Vagina (tissue), 2 donors: ENCODE data around the gene TUBGCP2. TPM values are rescaled to one million over a fixed set of nuclear protein-coding genes. Genes with fewer than 3 reads are reported as not detected.
"Not testable (repeated sequence)": the region's sequence is repeated elsewhere in the genome, so short reads cannot be mapped to it uniquely, and the experiment has no call there.

ENCODE experiments used
- DNase-seq, 2 donors: peaks; one replicate each; pipeline ENCODE4 v3.0.0-alpha.2; 2017; ENCODE audit errors: extremely low spot score in 2 of 2
- H3K27ac ChIP-seq: fragments of 200-600 bp; sonication (generic); one replicate; pipeline ENCODE4 v1.5.1; 2019
- H3K27me3 ChIP-seq: fragments of 200-600 bp; sonication (generic); one replicate; pipeline ENCODE4 v1.5.1; 2019
- H3K36me3 ChIP-seq, 2 donors: fragments of 200-600 bp; sonication (generic); one replicate each; pipeline ENCODE4 v1.5.1; 2017 to 2019
- H3K4me1 ChIP-seq: fragments of 200-600 bp; sonication (generic); one replicate; pipeline ENCODE4 v1.5.1; 2019
- H3K4me3 ChIP-seq, 2 donors: fragments of 200-600 bp; sonication (generic); 1 replicate in 1 of 2; 2 replicates in 1 of 2; pipeline ENCODE4 v1.5.1; 2016 to 2019
- H3K9me3 ChIP-seq: fragments of 200-600 bp; sonication (generic); one replicate; pipeline ENCODE4 v1.5.1; 2019
- CTCF ChIP-seq, 3 experiments: fragments of 450-650 bp in 2 of 3; fragments of 200-600 bp in 1 of 3; sonication (generic) in 1 of 3; IDR thresholded peaks; one replicate each; pipeline ENCODE4 v1.5.1; 2017 to 2019; ENCODE audit warnings: antibody characterized with exemption in 3 of 3, mild to moderate bottlenecking in 2 of 3, moderate library complexity in 2 of 3
- POLR2A ChIP-seq, 2 donors: fragments of 450-650 bp; IDR thresholded peaks; one replicate each; pipeline ENCODE4 v1.6.1; 2017; ENCODE audit warnings: antibody characterized with exemption in 2 of 2, mild to moderate bottlenecking in 2 of 2, moderate library complexity in 2 of 2
- POLR2AphosphoS5 ChIP-seq, 2 donors: sonication (generic); formaldehyde crosslinking; IDR thresholded peaks; one replicate each; pipeline ENCODE4 v1.9.0; 2017; ENCODE audit warnings: antibody characterized with exemption in 2 of 2, mild to moderate bottlenecking in 2 of 2, low read depth in 1 of 2; ENCODE audit not compliant: insufficient read depth in 1 of 2
- intact Hi-C: fragments of 100-400 bp; cut with DNase I; formaldehyde crosslinking; loops from one replicate; pipeline ENCODE4 v1.15.1; 2023
- total RNA-seq: library from RNA; depleted of rRNA; stranded (reverse); fragments of >200 nt; gene quantifications from one replicate; pipeline ENCODE4 v1.2.3, GENCODE V29; 2016

Gene TUBGCP2
- total RNA-seq, 1 donor from 2014 or later, result 41.7 TPM

- intact Hi-C loops, result no loop called here
- DNase-seq, result no peak
These were observed 40.8 kb downstream of the TUBGCP2 start for GRCh38 chr10:133267829-133268228.

GRCh38 chr10:133267293-133267692, 41.4 kb downstream of the TUBGCP2 start:
- Histone ChIP-seq H3K4me1 (peaks cover 8% of the 10 kb centered on the region), H3K4me3 (no peak overlapping the region), H3K9me3 (no peaks in the 10 kb centered on the region), H3K27ac (no peak overlapping the region), H3K36me3 (no peaks in the 10 kb centered on the region), H3K27me3 (no peaks in the 10 kb centered on the region)
- TF ChIP-seq CTCF (IDR thresholded peaks at IDR 0.05) (no peak), POLR2AphosphoS5 (IDR thresholded peaks at IDR 0.05; ENCODE audit: insufficient read depth in 1 of 2, low read depth in 1 of 2) (no peak), POLR2A (IDR thresholded peaks at IDR 0.05) (no peak)
- intact Hi-C loops, result no loop called here
- no peak for DNase-seq

More at GRCh38 chr10:133267829-133268228, 40.8 kb downstream of the TUBGCP2 start:
- no peaks in the 10 kb centered on the region for H3K36me3 ChIP-seq
- H3K27ac ChIP-seq, result no peak overlapping the region
- H3K4me3 ChIP-seq, result no peak overlapping the region
- H3K27me3 ChIP-seq, result no peaks in the 10 kb centered on the region
- no peaks in the 10 kb centered on the region for H3K9me3 ChIP-seq
- peaks cover 2% of the 10 kb centered on the region for H3K4me1 ChIP-seq
- TF ChIP-seq POLR2A (IDR thresholded peaks at IDR 0.05), result no peak
- TF ChIP-seq CTCF (IDR thresholded peaks at IDR 0.05), result no peak
- TF ChIP-seq POLR2AphosphoS5 (IDR thresholded peaks at IDR 0.05; ENCODE audit: insufficient read depth in 1 of 2, low read depth in 1 of 2), result no peak

GRCh38 chr10:133266056-133266795, 42.4 kb downstream of the TUBGCP2 start:
- no peak for TF ChIP-seq POLR2AphosphoS5 (IDR thresholded peaks at IDR 0.05; ENCODE audit: insufficient read depth in 1 of 2, low read depth in 1 of 2)
- TF ChIP-seq CTCF (IDR thresholded peaks at IDR 0.05), result no peak
- no peak for TF ChIP-seq POLR2A (IDR thresholded peaks at IDR 0.05)
- DNase-seq, result no peak
- Histone ChIP-seq H3K4me1 (peaks cover 12% of the 10 kb centered on the region), H3K36me3 (no peaks in the 10 kb centered on the region), H3K9me3 (no peaks in the 10 kb centered on the region), H3K27ac (no peak overlapping the region), H3K4me3 (no peak overlapping the region), H3K27me3 (no peaks in the 10 kb centered on the region)
- intact Hi-C loops, result no loop called here

GRCh38 chr10:133265052-133265451, 43.6 kb downstream of the TUBGCP2 start:
- H3K4me3 ChIP-seq, H3K36me3 ChIP-seq, H3K27me3 ChIP-seq, H3K9me3 ChIP-seq, DNase-seq, H3K27ac ChIP-seq, intact Hi-C loops: not testable (repeated sequence)
- peaks cover 24% of the 10 kb centered on the region for H3K4me1 ChIP-seq

- intact Hi-C loops, result no loop called here
- peaks cover 30% of the 10 kb centered on the region for H3K4me1 ChIP-seq
- no peak overlapping the region for H3K4me3 ChIP-seq
- no peak overlapping the region for H3K27ac ChIP-seq
- H3K27me3 ChIP-seq, result no peaks in the 10 kb centered on the region
- no peaks in the 10 kb centered on the region for H3K36me3 ChIP-seq
- no peak for TF ChIP-seq POLR2AphosphoS5 (IDR thresholded peaks at IDR 0.05; ENCODE audit: insufficient read depth in 1 of 2, low read depth in 1 of 2)
- TF ChIP-seq CTCF (IDR thresholded peaks at IDR 0.05), result no peak
- no peak for TF ChIP-seq POLR2A (IDR thresholded peaks at IDR 0.05)
- H3K9me3 ChIP-seq, result no peaks in the 10 kb centered on the region
- no peak for DNase-seq
These were observed 44.2 kb downstream of the TUBGCP2 start for GRCh38 chr10:133264461-133264860.
